Esophagus (tissue), 2 donors: ENCODE results near the gene CXADR. TPM values are rescaled to one million over a fixed set of nuclear protein-coding genes. Genes with fewer than 3 reads are reported as not detected.
"Not testable (repeated sequence)": the region's sequence is repeated elsewhere in the genome, so short reads cannot be mapped to it uniquely, and the experiment has no call there.

Experiments used
- H3K27ac ChIP-seq, 2 donors: one replicate each; pipeline ENCODE4 v1.5.1; 2013; ENCODE audit warnings: low read depth in 2 of 2, mild to moderate bottlenecking in 2 of 2, inconsistent platforms in 1 of 2, low read length in 1 of 2, moderate library complexity in 1 of 2
- H3K27me3 ChIP-seq, 2 donors: one replicate each; pipeline ENCODE4 v1.6.1; 2013; ENCODE audit warnings: low read length in 2 of 2, control low read depth in 1 of 2, mild to moderate bottlenecking in 1 of 2; ENCODE audit not compliant: insufficient read depth in 2 of 2, control insufficient read depth in 1 of 2
- H3K36me3 ChIP-seq, 2 donors: one replicate each; pipeline ENCODE4 v1.6.1; 2013; ENCODE audit warnings: low read length in 1 of 2; ENCODE audit not compliant: control insufficient read depth in 2 of 2, insufficient read depth in 2 of 2
- H3K4me1 ChIP-seq, 2 donors: one replicate each; pipeline ENCODE4 v1.6.1; 2013; ENCODE audit warnings: low read length in 1 of 2; ENCODE audit not compliant: control insufficient read depth in 2 of 2, insufficient read depth in 2 of 2
- H3K4me3 ChIP-seq, 2 donors: one replicate each; pipeline ENCODE4 v1.5.1; 2013; ENCODE audit warnings: low read length in 2 of 2, mild to moderate bottlenecking in 2 of 2, low read depth in 1 of 2, moderate library complexity in 1 of 2
- H3K9me3 ChIP-seq, 2 donors: one replicate each; pipeline ENCODE4 v1.6.1; 2013; ENCODE audit warnings: mild to moderate bottlenecking in 2 of 2, low read depth in 1 of 2, low read length in 1 of 2, moderate library complexity in 1 of 2; ENCODE audit not compliant: control insufficient read depth in 2 of 2, insufficient read depth in 1 of 2
- WGBS, 2 donors: extraction: QIAGEN DNeasy Blood & Tissue Kit; methylation state at CpG; one replicate each; pipeline ENCODE4 v1.1.7; 2013; 5-methylcytosine and 5-hydroxymethylcytosine counted together
- polyA plus RNA-seq, 2 donors: library from polyadenylated mRNA; stranded (reverse); fragments of 200-250 nt; gene quantifications; one replicate each; pipeline ENCODE4 v1.2.3, GENCODE V29; 2013
- donor health status: healthy with polysubstance abuse.
- donor health status: Bipolar disorder and iron deficiency.

Gene CXADR
- polyA plus RNA-seq, 2 donors: 9.7 to 9.8 TPM

DNA sequence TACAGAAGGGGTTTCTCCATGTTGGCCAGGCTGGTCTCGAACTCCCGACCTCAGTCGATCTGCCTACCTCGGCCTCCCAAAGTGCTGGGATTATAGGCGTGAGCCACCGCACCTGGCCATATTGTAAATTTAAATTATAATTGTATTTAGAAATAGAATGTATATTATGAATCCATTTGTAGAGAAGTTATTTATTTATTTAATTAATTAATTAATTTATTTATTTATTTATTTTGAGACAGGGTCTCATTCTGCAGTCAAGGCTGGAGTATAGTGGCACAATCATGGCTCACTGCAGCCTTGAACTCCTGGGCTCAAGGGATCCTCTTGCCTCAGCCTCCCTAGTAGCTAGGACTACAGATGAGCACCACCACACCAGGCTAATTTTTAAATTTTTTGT lies 34.7 kb upstream of the CXADR start:
- 91 to 96% methylated on average over 6 of the region's 6 CpGs for WGBS, 2 donors

DNA sequence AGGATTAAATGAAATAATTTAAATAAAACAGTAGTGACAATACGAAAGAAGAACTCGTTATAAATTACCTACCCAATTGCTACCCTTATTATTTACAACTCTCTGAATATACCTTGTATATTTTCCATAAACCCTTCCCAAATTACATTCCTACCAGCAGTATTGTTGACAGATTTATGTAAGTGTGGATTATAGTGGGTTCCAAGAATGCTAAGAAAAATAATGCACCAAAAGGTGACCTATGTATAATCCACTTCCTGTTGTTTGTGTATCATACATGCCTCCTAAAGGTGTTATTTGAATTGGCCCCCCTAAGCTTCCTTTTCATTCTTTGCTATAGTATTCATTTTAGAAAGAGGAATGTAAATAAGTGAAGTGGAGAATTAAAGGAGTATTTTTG lies 33.2 kb upstream of the CXADR start:
- H3K36me3 ChIP-seq: no peaks in the 10 kb centered on the region
- 95 to 99% methylated on average over 2 of the region's 2 CpGs for WGBS, 2 donors
- H3K4me3 ChIP-seq: no peak overlapping the region
- H3K9me3 ChIP-seq: no peaks in the 10 kb centered on the region
- no peak overlapping the region for H3K27ac ChIP-seq
- no peaks in the 10 kb centered on the region for H3K4me1 ChIP-seq
- no peaks in the 10 kb centered on the region for H3K27me3 ChIP-seq

More for the DNA sequence above, 34.7 kb upstream of the CXADR start:
- not testable (repeated sequence) for H3K36me3 ChIP-seq, H3K27me3 ChIP-seq, H3K27ac ChIP-seq, H3K4me1 ChIP-seq, H3K9me3 ChIP-seq, H3K4me3 ChIP-seq

DNA sequence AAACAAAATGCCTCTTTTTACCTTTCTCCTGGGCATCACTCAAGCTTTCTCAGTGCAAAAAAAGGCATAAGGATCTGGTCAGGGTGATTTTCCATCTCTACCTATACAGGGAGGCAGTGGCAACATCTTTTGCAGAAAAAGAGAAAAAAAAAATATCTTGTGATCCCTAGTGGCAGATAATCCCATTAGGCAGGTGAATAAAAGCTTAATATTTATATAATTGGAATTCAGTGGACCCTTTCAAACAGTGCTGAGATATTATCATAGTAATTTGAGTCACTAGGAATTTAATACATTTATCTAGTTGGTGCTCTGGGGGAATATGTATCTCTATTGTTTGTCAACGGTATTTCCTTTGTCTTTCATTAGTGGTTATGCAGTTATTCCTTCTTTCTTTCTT lies 29.9 kb upstream of the CXADR start:
- Histone ChIP-seq H3K27ac (no peak overlapping the region), H3K9me3 (no peaks in the 10 kb centered on the region), H3K4me1 (no peaks in the 10 kb centered on the region), H3K4me3 (no peak overlapping the region), H3K36me3 (no peaks in the 10 kb centered on the region), H3K27me3 (no peaks in the 10 kb centered on the region)
- WGBS, 2 donors: 59 to 78% methylated on average over 1 of the region's 1 CpG

GRCh38 chr21:17488620-17489019 lies 24.2 kb upstream of the CXADR start:
- H3K27me3 ChIP-seq: no peaks in the 10 kb centered on the region
- no peaks in the 10 kb centered on the region for H3K9me3 ChIP-seq
- no peak overlapping the region for H3K27ac ChIP-seq
- no peaks in the 10 kb centered on the region for H3K36me3 ChIP-seq
- H3K4me1 ChIP-seq: no peaks in the 10 kb centered on the region
- H3K4me3 ChIP-seq: no peak overlapping the region

DNA sequence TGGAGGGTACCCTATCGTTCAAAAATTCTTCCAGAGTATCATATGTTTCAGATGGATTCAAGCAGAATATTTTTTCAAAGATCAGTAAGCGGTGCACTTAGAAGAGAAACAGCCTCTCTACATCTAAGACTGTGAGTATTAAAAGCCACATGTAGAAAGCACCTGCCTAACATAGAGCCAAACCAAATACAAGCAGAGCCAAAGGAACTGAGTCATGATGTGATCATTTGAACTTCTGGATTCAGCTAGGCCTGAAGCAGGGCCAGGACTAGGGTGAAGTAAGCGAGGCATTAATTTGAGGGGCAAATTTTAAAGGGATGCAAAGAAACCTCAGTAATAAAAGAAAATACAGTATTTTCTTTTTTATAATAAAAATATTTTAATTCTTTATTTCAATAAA lies 23.3 kb upstream of the CXADR start:
- H3K27me3 ChIP-seq, H3K27ac ChIP-seq, H3K36me3 ChIP-seq, H3K9me3 ChIP-seq, H3K4me3 ChIP-seq, H3K4me1 ChIP-seq: not testable (repeated sequence)
- WGBS, 2 donors: 43 to 46% methylated on average over 3 of the region's 3 CpGs

- no peaks in the 10 kb centered on the region for H3K9me3 ChIP-seq
- H3K27ac ChIP-seq: no peak overlapping the region
Measured at GRCh38 chr21:17491716-17492414, 21.0 kb upstream of the CXADR start.

GRCh38 chr21:17492415-17493168 lies 20.3 kb upstream of the CXADR start:
- WGBS, 2 donors: 76 to 82% methylated on average over 6 of the region's 6 CpGs
- no peak overlapping the region for H3K4me3 ChIP-seq
- no peaks in the 10 kb centered on the region for H3K9me3 ChIP-seq
- no peaks in the 10 kb centered on the region for H3K36me3 ChIP-seq
- no peak overlapping the region for H3K27ac ChIP-seq
- H3K27me3 ChIP-seq: no peaks in the 10 kb centered on the region
- no peaks in the 10 kb centered on the region for H3K4me1 ChIP-seq

More at GRCh38 chr21:17491716-17492414, 21.0 kb upstream of the CXADR start:
- Histone ChIP-seq H3K4me3 (no peak overlapping the region), H3K4me1 (no peaks in the 10 kb centered on the region), H3K27me3 (no peaks in the 10 kb centered on the region), H3K36me3 (no peaks in the 10 kb centered on the region)
- 38 to 47% methylated on average over 7 of the region's 7 CpGs for WGBS, 2 donors

GRCh38 chr21:17494051-17494450 lies 18.8 kb upstream of the CXADR start:
- Histone ChIP-seq H3K9me3 (no peaks in the 10 kb centered on the region), H3K4me1 (no peaks in the 10 kb centered on the region), H3K36me3 (no peaks in the 10 kb centered on the region), H3K27ac (no peak overlapping the region), H3K4me3 (no peak overlapping the region), H3K27me3 (no peaks in the 10 kb centered on the region)
- WGBS, 2 donors: 87 to 95% methylated on average over 3 of the region's 3 CpGs

DNA sequence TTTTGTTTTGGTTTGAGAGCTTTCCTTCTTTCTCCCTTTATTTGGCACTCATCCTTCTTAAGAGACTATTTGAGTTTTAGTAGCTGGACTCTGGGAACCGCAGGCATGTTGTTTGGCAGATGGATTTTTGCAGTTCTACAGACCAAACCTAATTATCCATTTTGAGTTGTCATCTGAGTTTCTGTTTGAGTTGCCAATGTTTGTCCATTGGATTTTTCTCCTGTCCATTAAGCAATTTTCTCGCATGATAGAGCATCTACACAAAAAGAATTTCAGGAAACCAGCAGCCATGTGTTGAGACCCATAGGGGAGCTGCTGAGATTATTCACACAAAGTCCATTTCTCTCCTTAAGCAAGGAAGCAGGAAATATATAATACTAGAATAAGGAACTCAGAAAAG lies 17.2 kb upstream of the CXADR start:
- Histone ChIP-seq H3K4me3 (no peak overlapping the region), H3K9me3 (no peaks in the 10 kb centered on the region), H3K36me3 (no peaks in the 10 kb centered on the region), H3K27me3 (no peaks in the 10 kb centered on the region), H3K27ac (no peak overlapping the region), H3K4me1 (no peaks in the 10 kb centered on the region)
- 83 to 84% methylated on average over 2 of the region's 2 CpGs for WGBS, 2 donors

GRCh38 chr21:17497316-17497715 lies 15.5 kb upstream of the CXADR start:
- Histone ChIP-seq H3K9me3 (no peaks in the 10 kb centered on the region), H3K36me3 (no peaks in the 10 kb centered on the region), H3K27ac (no peak overlapping the region), H3K4me1 (no peaks in the 10 kb centered on the region), H3K27me3 (no peaks in the 10 kb centered on the region), H3K4me3 (no peak overlapping the region)
